GM21390 (cell line): Measurements from ENCODE around the gene OR52K2.
"Not testable (repeated sequence)": the region's sequence is repeated elsewhere in the genome, so short reads cannot be mapped to it uniquely, and the experiment has no call there.

Experiments
- ATAC-seq: cut with Tn5 transposase; IDR thresholded peaks from one replicate; pipeline ENCODE4 v1.9.1; 2021; ENCODE audit not compliant: unreplicated experiment

The OR52K2 gene

GRCh38 chr11:4448995-4449394, at the start of gene OR52K2:
TSS of gene OR52K2 (plus strand) at chr11:4449295. CDS start at chr11:4449340, 45 bp downstream.
- ATAC-seq: no peak

- ATAC-seq: not testable (repeated sequence)
These were observed 42.9 kb upstream of the OR52K2 start for GRCh38 chr11:4406206-4406605.

- ATAC-seq: no peak
These were observed 32.8 kb upstream of the OR52K2 start for GRCh38 chr11:4416306-4416705.

- no peak for ATAC-seq
These were observed 32.3 kb upstream of the OR52K2 start for GRCh38 chr11:4416816-4417215.

GRCh38 chr11:4418403-4418802, 30.7 kb upstream of the OR52K2 start:
- no peak for ATAC-seq

- no peak for ATAC-seq
These were observed 19.0 kb upstream of the OR52K2 start for GRCh38 chr11:4430051-4430450.

GRCh38 chr11:4433856-4434255, 15.2 kb upstream of the OR52K2 start:
- ATAC-seq: no peak

- ATAC-seq: no peak
These were observed 12.7 kb upstream of the OR52K2 start for GRCh38 chr11:4436411-4436810.

- no peak for ATAC-seq
These were observed 7.6 kb upstream of the OR52K2 start for GRCh38 chr11:4441515-4441914.

GRCh38 chr11:4443232-4443891, 5.7 kb upstream of the OR52K2 start:
- no peak for ATAC-seq

GRCh38 chr11:4453118-4453517, 4.0 kb downstream of the OR52K2 start:
- ATAC-seq: no peak

- no peak for ATAC-seq
These were observed 4.9 kb downstream of the OR52K2 start for GRCh38 chr11:4454021-4454420.

GRCh38 chr11:4455419-4455818, 6.3 kb downstream of the OR52K2 start:
- no peak for ATAC-seq

GRCh38 chr11:4459500-4459899, 10.4 kb downstream of the OR52K2 start:
- ATAC-seq: peak; percentile 60

GRCh38 chr11:4460151-4460550, 11.1 kb downstream of the OR52K2 start:
- ATAC-seq: no peak

- ATAC-seq: no peak
These were observed 15.4 kb downstream of the OR52K2 start for GRCh38 chr11:4464216-4465159.

GRCh38 chr11:4465407-4465806, 16.3 kb downstream of the OR52K2 start:
- ATAC-seq: no peak

- no peak for ATAC-seq
These were observed 17.2 kb downstream of the OR52K2 start for GRCh38 chr11:4466131-4466870.

- ATAC-seq: no peak
These were observed 17.9 kb downstream of the OR52K2 start for GRCh38 chr11:4466871-4467442.

GRCh38 chr11:4467811-4468606, 18.9 kb downstream of the OR52K2 start:
- ATAC-seq: no peak
